Psoas muscle (tissue), 8 donors: Measurements from ENCODE around the gene BCL6B. TPM values are rescaled to one million over a fixed set of nuclear protein-coding genes. Genes with fewer than 3 reads are reported as not detected.

Experiments
- ATAC-seq, 4 donors: fragments of 200-7000 bp; cut with Tn5 transposase; one replicate each; pipeline ENCODE4 v1.9.1; 2020; ENCODE audit warnings: moderate library complexity in 3 of 4, mild to moderate bottlenecking in 2 of 4
- DNase-seq, 2 donors: peaks; one replicate each; pipeline ENCODE4 v3.0.0-alpha.2; 2020
- H3K27ac ChIP-seq: fragments of 200-600 bp; one replicate; pipeline ENCODE4 v1.8.0; 2022
- H3K27me3 ChIP-seq, 3 donors: fragments of 200-600 bp in 1 of 3; one replicate each; pipeline versions ENCODE4 v1.6.1 to v1.8.0; 2013 to 2022; ENCODE audit warnings: low read length in 2 of 3, mild to moderate bottlenecking in 2 of 3, moderate library complexity in 1 of 3; ENCODE audit not compliant: insufficient read depth in 3 of 3
- H3K36me3 ChIP-seq, 2 donors: fragments of 200-600 bp in 1 of 2; one replicate each; pipeline versions ENCODE4 v1.6.1 to v1.8.0; 2013 to 2022; ENCODE audit warnings: low read depth in 1 of 2, mild to moderate bottlenecking in 1 of 2, moderate library complexity in 1 of 2; ENCODE audit not compliant: insufficient read depth in 1 of 2
- H3K4me1 ChIP-seq: fragments of 200-600 bp; one replicate; pipeline ENCODE4 v1.8.0; 2022
- H3K4me3 ChIP-seq: fragments of 200-600 bp; one replicate; pipeline ENCODE4 v1.8.0; 2022; ENCODE audit warnings: mild to moderate bottlenecking
- H3K9me3 ChIP-seq: fragments of 200-600 bp; one replicate; pipeline ENCODE4 v1.8.0; 2022
- WGBS, 3 donors: extraction: QIAGEN DNeasy Blood & Tissue Kit; methylation state at CpG; one replicate each; pipeline versions ENCODE4 v1.1.6 to v1.1.7; 2013; 5-methylcytosine and 5-hydroxymethylcytosine counted together
- intact Hi-C, 2 donors: fragments of 100-400 bp; cut with DNase I; formaldehyde crosslinking; loops; one replicate each; pipeline versions ENCODE4 v1.11.0 to v1.14.2; 2022
- polyA plus RNA-seq, 3 donors: library from polyadenylated mRNA; stranded (reverse); fragments of 200-250 nt; gene quantifications; one replicate each; pipeline ENCODE4 v1.2.3, GENCODE V29; 2013
- total RNA-seq, 4 donors: library from RNA; stranded (reverse); fragmentation: NEBNext Ultra II Directional in 2 of 4; extraction: Animal tissue kit (Norgen Biotek cat#: 25700) in 2 of 4; gene quantifications; one replicate each; pipeline versions ENCODE4 v1.2.1 to v1.2.4, GENCODE V29; 2021 to 2023
- TF ChIP-seq, protein P1 (sequence below): fragments of 200-600 bp; IDR thresholded peaks from one replicate; pipeline ENCODE4 v1.8.0; 2022; ENCODE audit warnings: antibody characterized with exemption
- donor health status: healthy with polysubstance abuse.
- donor health status: DM: no; HTN: no; CAD: no; lungs with moderate emphysema.
- donor health status: Bipolar disorder and iron deficiency.
- donor health status: healthy.
- donor health status: DM: yes; HTN: yes; CAD: no.
- donor health status: DM: no; HTN: no; CAD: no.
- donor health status: DM: no; HTN: no; CAD: no.
- donor health status: DM: yes; HTN: yes; CAD: no.

Gene BCL6B
- total and polyA plus RNA-seq, 7 donors = 2.0 to 11.9 (median 6.1) TPM

DNA sequence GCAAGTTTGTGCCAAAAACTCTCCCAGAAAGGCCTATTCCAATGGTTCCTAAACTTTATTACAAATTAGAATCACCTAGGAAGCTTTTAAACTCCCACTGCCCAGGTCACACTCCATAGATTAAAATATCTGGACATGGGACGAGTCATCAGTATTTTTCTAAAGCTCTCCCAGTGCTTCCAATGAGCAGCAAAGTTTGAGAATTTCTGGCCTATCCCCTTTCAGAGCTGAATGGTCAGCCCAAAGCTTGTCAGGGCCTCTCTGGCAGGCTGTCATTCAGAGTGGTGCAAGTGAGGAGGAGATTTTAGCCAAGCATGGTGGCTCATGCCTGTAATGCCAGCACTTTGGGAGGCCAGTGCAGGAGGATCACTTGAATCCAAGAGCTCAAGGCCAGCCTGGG is 2.4 kb downstream of the BCL6B start:
- H3K27ac ChIP-seq = no peak overlapping the region
- ATAC-seq = no peak
- 67 to 97% (median 80%) methylated on average over 1 of the region's 1 CpG for WGBS, 3 donors
- H3K4me3 ChIP-seq = peak overlapping the region; percentile 63
- peaks cover 0 to 17% (median 7%) of the 10 kb centered on the region in 3 donors for H3K27me3 ChIP-seq
- no peaks in the 10 kb centered on the region for H3K9me3 ChIP-seq
- H3K4me1 ChIP-seq = peaks cover 9% of the 10 kb centered on the region
- TF ChIP-seq, protein P1, sequence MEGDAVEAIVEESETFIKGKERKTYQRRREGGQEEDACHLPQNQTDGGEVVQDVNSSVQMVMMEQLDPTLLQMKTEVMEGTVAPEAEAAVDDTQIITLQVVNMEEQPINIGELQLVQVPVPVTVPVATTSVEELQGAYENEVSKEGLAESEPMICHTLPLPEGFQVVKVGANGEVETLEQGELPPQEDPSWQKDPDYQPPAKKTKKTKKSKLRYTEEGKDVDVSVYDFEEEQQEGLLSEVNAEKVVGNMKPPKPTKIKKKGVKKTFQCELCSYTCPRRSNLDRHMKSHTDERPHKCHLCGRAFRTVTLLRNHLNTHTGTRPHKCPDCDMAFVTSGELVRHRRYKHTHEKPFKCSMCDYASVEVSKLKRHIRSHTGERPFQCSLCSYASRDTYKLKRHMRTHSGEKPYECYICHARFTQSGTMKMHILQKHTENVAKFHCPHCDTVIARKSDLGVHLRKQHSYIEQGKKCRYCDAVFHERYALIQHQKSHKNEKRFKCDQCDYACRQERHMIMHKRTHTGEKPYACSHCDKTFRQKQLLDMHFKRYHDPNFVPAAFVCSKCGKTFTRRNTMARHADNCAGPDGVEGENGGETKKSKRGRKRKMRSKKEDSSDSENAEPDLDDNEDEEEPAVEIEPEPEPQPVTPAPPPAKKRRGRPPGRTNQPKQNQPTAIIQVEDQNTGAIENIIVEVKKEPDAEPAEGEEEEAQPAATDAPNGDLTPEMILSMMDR = no peak
- H3K36me3 ChIP-seq = peaks cover 0 to 2% of the 10 kb centered on the region in 2 donors
- intact Hi-C loops = no loop called here
- no peak for DNase-seq

DNA sequence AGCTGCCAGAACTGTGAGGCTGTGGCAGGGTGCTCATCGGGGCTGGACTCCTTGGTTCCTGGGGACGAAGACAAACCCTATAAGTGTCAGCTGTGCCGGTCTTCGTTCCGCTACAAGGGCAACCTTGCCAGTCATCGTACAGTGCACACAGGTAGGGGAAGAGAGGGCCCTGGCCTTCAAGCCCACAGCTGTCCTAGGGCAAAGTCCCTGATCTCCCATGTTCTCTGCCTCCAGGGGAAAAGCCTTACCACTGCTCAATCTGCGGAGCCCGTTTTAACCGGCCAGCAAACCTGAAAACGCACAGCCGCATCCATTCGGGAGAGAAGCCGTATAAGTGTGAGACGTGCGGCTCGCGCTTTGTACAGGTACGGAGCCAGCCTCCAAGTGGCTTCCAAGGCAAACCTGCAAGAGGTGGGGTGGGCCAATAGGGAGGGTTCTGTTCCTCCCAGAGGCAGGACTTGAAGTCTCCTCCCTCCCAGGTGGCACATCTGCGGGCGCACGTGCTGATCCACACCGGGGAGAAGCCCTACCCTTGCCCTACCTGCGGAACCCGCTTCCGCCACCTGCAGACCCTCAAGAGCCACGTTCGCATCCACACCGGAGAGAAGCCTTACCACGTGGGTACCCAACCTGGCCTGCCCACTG is 3.7 kb downstream of the BCL6B start:
- peaks cover 0 to 2% of the 10 kb centered on the region in 2 donors for H3K36me3 ChIP-seq
- peaks cover 6% of the 10 kb centered on the region for H3K4me1 ChIP-seq
- 81 to 87% (median 83%) methylated on average over 29 of the region's 29 CpGs for WGBS, 3 donors
- ATAC-seq = no peak
- peak overlapping the region; percentile 63 for H3K4me3 ChIP-seq
- intact Hi-C loops = no loop called here
- peaks cover 0 to 17% (median 7%) of the 10 kb centered on the region in 3 donors for H3K27me3 ChIP-seq
- H3K27ac ChIP-seq = no peak overlapping the region
- H3K9me3 ChIP-seq = no peaks in the 10 kb centered on the region
- TF ChIP-seq, protein P1 = no peak
- DNase-seq = no peak

DNA sequence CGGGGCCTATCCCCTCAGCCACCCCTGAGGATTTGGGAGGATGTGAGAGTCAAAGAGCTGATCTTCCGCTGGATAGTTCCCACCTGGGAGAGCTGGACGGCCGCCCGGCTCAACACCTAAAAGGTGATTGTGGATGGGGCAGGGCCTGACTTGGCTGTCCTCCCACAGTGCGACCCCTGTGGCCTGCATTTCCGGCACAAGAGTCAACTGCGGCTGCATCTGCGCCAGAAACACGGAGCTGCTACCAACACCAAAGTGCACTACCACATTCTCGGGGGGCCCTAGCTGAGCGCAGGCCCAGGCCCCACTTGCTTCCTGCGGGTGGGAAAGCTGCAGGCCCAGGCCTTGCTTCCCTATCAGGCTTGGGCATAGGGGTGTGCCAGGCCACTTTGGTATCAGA is 4.5 kb downstream of the BCL6B start:
- Histone ChIP-seq H3K4me3 (peak overlapping the region; percentile 16), H3K27me3 (peaks cover 0 to 13% (median 6%) of the 10 kb centered on the region in 3 donors), H3K36me3 (peaks cover 0 to 2% of the 10 kb centered on the region in 2 donors), H3K9me3 (no peaks in the 10 kb centered on the region), H3K27ac (no peak overlapping the region), H3K4me1 (no peaks in the 10 kb centered on the region)
- WGBS, 3 donors = 68 to 72% (median 68%) methylated on average over 13 of the region's 13 CpGs
- TF ChIP-seq, protein P1 = no peak
- no peak for DNase-seq
- intact Hi-C loops = no loop called here
- ATAC-seq = no peak

DNA sequence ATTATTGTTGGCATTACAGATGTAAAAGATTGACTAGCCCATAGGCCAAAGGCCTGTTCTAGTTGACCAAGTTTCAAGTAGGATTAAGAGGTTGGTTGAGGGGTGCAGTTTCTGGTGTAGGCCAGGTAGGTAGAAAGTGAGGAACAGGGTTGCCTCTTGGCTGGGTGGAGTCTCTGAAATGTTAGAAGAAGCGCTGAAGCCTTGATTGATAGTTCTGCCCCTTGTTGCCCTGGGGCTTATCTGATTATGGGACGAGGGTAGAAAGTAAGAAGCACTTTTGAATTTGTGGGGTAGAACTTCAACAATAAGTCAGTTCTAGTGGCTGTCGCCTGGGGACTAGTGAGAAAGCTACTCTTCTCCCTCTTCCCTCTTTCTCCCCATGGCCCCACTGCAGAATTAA is 6.2 kb downstream of the BCL6B start:
- ATAC-seq (no peak), DNase-seq (no peak)
- H3K4me3 ChIP-seq = no peak overlapping the region
- peak overlapping the region; percentile 60 for H3K27ac ChIP-seq
- no peaks in the 10 kb centered on the region for H3K9me3 ChIP-seq
- H3K4me1 ChIP-seq = no peaks in the 10 kb centered on the region
- peaks cover 0 to 2% of the 10 kb centered on the region in 2 donors for H3K36me3 ChIP-seq
- WGBS, 3 donors = 80 to 91% (median 85%) methylated on average over 3 of the region's 3 CpGs
- intact Hi-C loops = no loop called here
- H3K27me3 ChIP-seq = no peaks in the 10 kb centered on the region
- TF ChIP-seq, protein P1 = no peak

DNA sequence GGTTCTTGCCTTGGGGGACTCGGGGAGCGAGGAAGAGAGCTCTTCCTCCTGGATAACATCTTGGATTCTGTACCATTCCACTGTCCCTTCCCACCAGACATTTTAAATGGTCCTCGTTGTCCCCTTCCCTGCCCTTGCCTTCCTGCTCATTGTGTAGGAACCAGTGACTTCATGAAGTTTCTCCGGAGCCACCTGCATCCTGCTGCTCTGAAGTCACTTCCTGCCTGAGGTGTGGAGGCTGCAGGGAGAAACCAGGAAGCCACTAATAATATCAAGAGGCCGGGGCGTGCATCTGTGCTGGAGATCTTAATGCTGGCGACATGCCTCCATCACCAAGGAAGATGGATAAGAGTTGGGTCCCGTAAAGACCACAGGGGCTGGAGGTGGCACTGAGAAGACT is 6.8 kb downstream of the BCL6B start:
- Histone ChIP-seq H3K36me3 (peaks cover 0 to 2% of the 10 kb centered on the region in 2 donors), H3K4me3 (no peak overlapping the region), H3K9me3 (no peaks in the 10 kb centered on the region), H3K27me3 (peaks cover 0 to under 1% (median 0%) of the 10 kb centered on the region in 3 donors), H3K27ac (peak overlapping the region; percentile 60), H3K4me1 (no peaks in the 10 kb centered on the region)
- intact Hi-C loops = no loop called here
- DNase-seq = no peak
- peak in 3 of 4 donors; percentile 35 to 56 (median 46) for ATAC-seq
- WGBS, 3 donors = 60 to 77% (median 71%) methylated on average over 8 of the region's 8 CpGs
- TF ChIP-seq, protein P1 = no peak
